HepG2 (cell line): ENCODE measurements around the gene SPRN. TPM values are rescaled to one million over a fixed set of nuclear protein-coding genes. Genes with fewer than 3 reads are reported as not detected.

Experiments used
- ATAC-seq: fragments of 200-7000 bp; cut with Tn5 transposase; 3 replicates; pipeline ENCODE4 v1.9.1; 2020; ENCODE audit warnings: mild to moderate bottlenecking, moderate library complexity
- BruUV-seq: library from RNA; stranded (reverse); fragments of 400-500 nt; replicated peaks from 2 replicates; lab custom pipeline; 2021; lab: Mats Ljungman, UMichigan
- CTCF ChIA-PET: fragments of 300-600 bp; formaldehyde crosslinking; extraction: SDS; loops from one replicate; lab custom pipeline; 2021; ENCODE audit warnings: low total read pairs, inconsistent platforms, low intra/inter-chr PET ratio; lab: Yijun Ruan, JAX
- POLR2A ChIA-PET: fragments of 350-600 bp; sonication (Branson Sonifier 250); formaldehyde crosslinking; loops from one replicate; lab custom pipeline; 2020; ENCODE audit warnings: antibody characterized with exemption, inconsistent platforms; lab: Yijun Ruan, JAX
- DNase-seq: peaks from one replicate; pipeline ENCODE4 v3.0.0-alpha.2; 2015; ENCODE audit warnings: low spot score
- FAIRE-seq: peaks from 3 replicates; lab custom pipeline; 2011; peaks lifted over from hg19 to GRCh38; lab: Jason Lieb, UNC
- H2AFZ ChIP-seq: one replicate; pipeline ENCODE4 v1.6.1; 2011; ENCODE audit warnings: low read length, inconsistent platforms
- H3K27ac ChIP-seq: fragments of 300-600 bp; 3 replicates; pipeline ENCODE4 v1.8.0; 2011; ENCODE audit warnings: mixed run types, mild to moderate bottlenecking, mixed read lengths, low read length, inconsistent platforms; ENCODE audit not compliant: insufficient read depth; ENCODE audit errors: extremely low read length
- H3K27me3 ChIP-seq, 2 experiments: fragments of 200-600 bp in 1 of 2; 2 replicates in 1 of 2; 3 replicates in 1 of 2; pipeline versions ENCODE4 v1.6.0 to v1.8.0; 2011; ENCODE audit warnings: low read length in 2 of 2, mild to moderate bottlenecking in 2 of 2, moderate library complexity in 2 of 2, inconsistent platforms in 1 of 2; ENCODE audit not compliant: insufficient read depth in 2 of 2, control insufficient read depth in 1 of 2
- H3K36me3 ChIP-seq, 2 experiments: fragments of 200-600 bp in 1 of 2; replicated peaks in 1 of 2; 2 replicates in 1 of 2; 3 replicates in 1 of 2; pipeline versions ENCODE4 v1.5.1 to v1.8.0; 2011; ENCODE audit warnings: low read length in 2 of 2, inconsistent platforms in 1 of 2; ENCODE audit not compliant: insufficient read depth in 2 of 2, control insufficient read depth in 1 of 2
- H3K4me1 ChIP-seq: 2 replicates; pipeline ENCODE4 v1.5.1; 2012; ENCODE audit warnings: low read length, inconsistent platforms; ENCODE audit not compliant: insufficient read depth
- H3K4me2 ChIP-seq: 2 replicates; pipeline ENCODE4 v1.6.0; 2011; ENCODE audit warnings: low read depth, low read length, inconsistent platforms
- H3K4me3 ChIP-seq, 3 experiments: fragments of 200-600 bp in 1 of 3; sonication (generic), shearing (Covaris generic) in 1 of 3; replicated peaks in 1 of 3; 2 replicates each; pipeline ENCODE4 v1.5.1; 2011 to 2016; ENCODE audit warnings: low read length in 3 of 3, inconsistent platforms in 2 of 3, low read depth in 2 of 3, mild to moderate bottlenecking in 2 of 3, control low read depth in 1 of 3, mixed read lengths in 1 of 3; ENCODE audit not compliant: insufficient read depth in 1 of 3
- H3K79me2 ChIP-seq: one replicate; pipeline ENCODE4 v1.6.1; 2011; ENCODE audit warnings: low read length, inconsistent platforms; ENCODE audit not compliant: insufficient read depth
- H3K9ac ChIP-seq: 2 replicates; pipeline ENCODE4 v1.6.0; 2011; ENCODE audit warnings: mild to moderate bottlenecking, low read depth, low read length, inconsistent platforms; ENCODE audit not compliant: insufficient read depth
- H3K9me3 ChIP-seq: 2 replicates; pipeline ENCODE4 v1.5.1; 2012; ENCODE audit warnings: mild to moderate bottlenecking, low read length
- H4K20me1 ChIP-seq: 2 replicates; pipeline ENCODE4 v1.6.0; 2011; ENCODE audit warnings: inconsistent platforms, mild to moderate bottlenecking, low read length, moderate library complexity; ENCODE audit not compliant: insufficient read depth
- PHF21A ChIP-seq: sonication (generic); formaldehyde crosslinking; IDR thresholded peaks from 2 replicates; pipeline ENCODE4 v1.5.0; 2020; ENCODE audit warnings: mild to moderate bottlenecking, missing genetic modification reagents
- POLR2G ChIP-seq: fragments of 200-400 bp; formaldehyde crosslinking; IDR thresholded peaks from 2 replicates; pipeline ENCODE4 v1.6.1; 2018; ENCODE audit warnings: mild to moderate bottlenecking, low read depth, low read length, moderate library complexity
- SMAD9 ChIP-seq: sonication (generic); formaldehyde crosslinking; IDR thresholded peaks from 2 replicates; pipeline ENCODE4 v1.5.1; 2020; ENCODE audit warnings: mild to moderate bottlenecking, missing genetic modification reagents
- ZNF510 ChIP-seq: sonication (generic); formaldehyde crosslinking; IDR thresholded peaks from 2 replicates; pipeline ENCODE4 v1.4.0; 2020; ENCODE audit warnings: low read depth, mild to moderate bottlenecking, missing genetic modification reagents
- ZNF850 ChIP-seq: sonication (generic); formaldehyde crosslinking; conservative IDR thresholded peaks from 2 replicates; pipeline ENCODE4 v1.9.0; 2021; ENCODE audit warnings: mild to moderate bottlenecking, missing genetic modification reagents
- WGBS: methylation state at CpG from one replicate; pipeline ENCODE4 v1.1.6; 2017; ENCODE audit warnings: low lambda C conversion rate; 5-methylcytosine and 5-hydroxymethylcytosine counted together
- in situ Hi-C: cut with HindIII; loops from 2 replicates; pipeline ENCODE4 v1.10.0; 2017; ENCODE audit warnings: low pct_unique_long_range_greater_than_20kb; ENCODE audit not compliant: extremely low pct_ligation_motif_present
- intact Hi-C: fragments of 100-400 bp; cut with micrococcal nuclease; formaldehyde crosslinking; loops from one replicate; pipeline ENCODE4 v1.10.0; 2022; ENCODE audit not compliant: unreplicated experiment
- polyA plus RNA-seq, 8 experiments: library from polyadenylated mRNA; depleted of rRNA in 3 of 8; stranded (reverse) in 7 of 8; unstranded in 1 of 8; fragments of >200 nt; fragmentation: Illumina TruSeq in 4 of 8; extraction: Trizol in 4 of 8; gene quantifications; 2 replicates each; pipeline versions ENCODE4 v1.2.1 to v1.2.3, GENCODE V29; 2011 to 2016; ENCODE audit warnings: low read depth in 4 of 8, missing spikeins in 1 of 8, mixed read lengths in 1 of 8; ENCODE audit not compliant: insufficient read depth in 1 of 8
- total RNA-seq, 5 experiments: library from RNA; depleted of rRNA; stranded (reverse); fragments of >200 nt; fragmentation: Illumina TruSeq; extraction: Trizol; gene quantifications; 2 replicates each; pipeline ENCODE4 v1.2.3, GENCODE V29; 2016; ENCODE audit warnings: low read depth in 1 of 5
- TF ChIP-seq, protein P1 (sequence below): sonication (generic); formaldehyde crosslinking; IDR thresholded peaks from one replicate; pipeline ENCODE4 v1.5.1; 2020; ENCODE audit warnings: mild to moderate bottlenecking, missing genetic modification reagents; ENCODE audit errors: not compliant biosample characterization

The SPRN gene
- total and polyA plus RNA-seq, 2 of the 13 experiments (the other 11 are each of a cell fraction or from before 2014, with no cell fraction given): not detected

DNA sequence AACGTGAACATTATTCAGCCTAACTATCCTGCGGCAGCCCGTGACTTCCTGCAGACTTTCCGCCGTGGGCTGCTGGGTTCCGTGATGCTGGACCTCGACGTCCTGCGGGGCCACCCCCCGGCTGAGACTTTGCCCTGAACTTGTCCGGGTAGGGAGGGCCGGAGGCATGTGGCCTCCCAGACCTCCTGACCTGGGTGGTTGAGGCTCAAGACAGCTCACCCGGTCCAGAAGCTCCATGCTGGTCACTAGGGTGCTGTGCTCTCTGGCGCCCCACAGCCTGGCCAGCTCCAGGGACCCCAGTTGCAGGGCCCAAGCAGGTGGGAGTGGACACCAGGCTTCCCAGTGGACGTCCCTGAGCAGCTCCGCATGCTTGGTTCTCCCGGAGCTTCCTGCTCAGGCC, 4.4 kb downstream of the SPRN start:
- no peak overlapping the region for H3K4me3 ChIP-seq
- intact Hi-C loops: no loop called here
- H2AFZ ChIP-seq: no peak overlapping the region
- H3K79me2 ChIP-seq: no peaks in the 10 kb centered on the region
- no peak overlapping the region for H3K27ac ChIP-seq
- H3K9ac ChIP-seq: no peak overlapping the region
- ATAC-seq: no peak
- H3K4me1 ChIP-seq: no peaks in the 10 kb centered on the region
- in situ Hi-C loops: loop anchor here (5.0 kb wide), 1 partner anchor 152 kb away; no protein-coding TSS in a partner anchor
- peaks cover 6 to 19% of the 10 kb centered on the region in 2 experiments; a peak in 3 of 5 replicates for H3K36me3 ChIP-seq
- H3K9me3 ChIP-seq: no peaks in the 10 kb centered on the region
- DNase-seq: no peak
- ChIA-PET CTCF (no interaction called here), POLR2A (interaction anchor here (0.9 kb wide), 1 partner anchor 63 kb away, joined by 3 read pairs; the partner anchor contains the start of gene FUOM)
- 96% methylated on average over 13 of the region's 17 CpGs for WGBS
- H4K20me1 ChIP-seq: no peaks in the 10 kb centered on the region
- no TSS peak for BruUV-seq
- TF ChIP-seq PHF21A (no peak), ZNF850 (CRISPR knock-in tag) (no peak), POLR2G (no peak), SMAD9 (CRISPR knock-in tag) (no peak), ZNF510 (CRISPR knock-in tag) (no peak)
- TF ChIP-seq, protein P1, sequence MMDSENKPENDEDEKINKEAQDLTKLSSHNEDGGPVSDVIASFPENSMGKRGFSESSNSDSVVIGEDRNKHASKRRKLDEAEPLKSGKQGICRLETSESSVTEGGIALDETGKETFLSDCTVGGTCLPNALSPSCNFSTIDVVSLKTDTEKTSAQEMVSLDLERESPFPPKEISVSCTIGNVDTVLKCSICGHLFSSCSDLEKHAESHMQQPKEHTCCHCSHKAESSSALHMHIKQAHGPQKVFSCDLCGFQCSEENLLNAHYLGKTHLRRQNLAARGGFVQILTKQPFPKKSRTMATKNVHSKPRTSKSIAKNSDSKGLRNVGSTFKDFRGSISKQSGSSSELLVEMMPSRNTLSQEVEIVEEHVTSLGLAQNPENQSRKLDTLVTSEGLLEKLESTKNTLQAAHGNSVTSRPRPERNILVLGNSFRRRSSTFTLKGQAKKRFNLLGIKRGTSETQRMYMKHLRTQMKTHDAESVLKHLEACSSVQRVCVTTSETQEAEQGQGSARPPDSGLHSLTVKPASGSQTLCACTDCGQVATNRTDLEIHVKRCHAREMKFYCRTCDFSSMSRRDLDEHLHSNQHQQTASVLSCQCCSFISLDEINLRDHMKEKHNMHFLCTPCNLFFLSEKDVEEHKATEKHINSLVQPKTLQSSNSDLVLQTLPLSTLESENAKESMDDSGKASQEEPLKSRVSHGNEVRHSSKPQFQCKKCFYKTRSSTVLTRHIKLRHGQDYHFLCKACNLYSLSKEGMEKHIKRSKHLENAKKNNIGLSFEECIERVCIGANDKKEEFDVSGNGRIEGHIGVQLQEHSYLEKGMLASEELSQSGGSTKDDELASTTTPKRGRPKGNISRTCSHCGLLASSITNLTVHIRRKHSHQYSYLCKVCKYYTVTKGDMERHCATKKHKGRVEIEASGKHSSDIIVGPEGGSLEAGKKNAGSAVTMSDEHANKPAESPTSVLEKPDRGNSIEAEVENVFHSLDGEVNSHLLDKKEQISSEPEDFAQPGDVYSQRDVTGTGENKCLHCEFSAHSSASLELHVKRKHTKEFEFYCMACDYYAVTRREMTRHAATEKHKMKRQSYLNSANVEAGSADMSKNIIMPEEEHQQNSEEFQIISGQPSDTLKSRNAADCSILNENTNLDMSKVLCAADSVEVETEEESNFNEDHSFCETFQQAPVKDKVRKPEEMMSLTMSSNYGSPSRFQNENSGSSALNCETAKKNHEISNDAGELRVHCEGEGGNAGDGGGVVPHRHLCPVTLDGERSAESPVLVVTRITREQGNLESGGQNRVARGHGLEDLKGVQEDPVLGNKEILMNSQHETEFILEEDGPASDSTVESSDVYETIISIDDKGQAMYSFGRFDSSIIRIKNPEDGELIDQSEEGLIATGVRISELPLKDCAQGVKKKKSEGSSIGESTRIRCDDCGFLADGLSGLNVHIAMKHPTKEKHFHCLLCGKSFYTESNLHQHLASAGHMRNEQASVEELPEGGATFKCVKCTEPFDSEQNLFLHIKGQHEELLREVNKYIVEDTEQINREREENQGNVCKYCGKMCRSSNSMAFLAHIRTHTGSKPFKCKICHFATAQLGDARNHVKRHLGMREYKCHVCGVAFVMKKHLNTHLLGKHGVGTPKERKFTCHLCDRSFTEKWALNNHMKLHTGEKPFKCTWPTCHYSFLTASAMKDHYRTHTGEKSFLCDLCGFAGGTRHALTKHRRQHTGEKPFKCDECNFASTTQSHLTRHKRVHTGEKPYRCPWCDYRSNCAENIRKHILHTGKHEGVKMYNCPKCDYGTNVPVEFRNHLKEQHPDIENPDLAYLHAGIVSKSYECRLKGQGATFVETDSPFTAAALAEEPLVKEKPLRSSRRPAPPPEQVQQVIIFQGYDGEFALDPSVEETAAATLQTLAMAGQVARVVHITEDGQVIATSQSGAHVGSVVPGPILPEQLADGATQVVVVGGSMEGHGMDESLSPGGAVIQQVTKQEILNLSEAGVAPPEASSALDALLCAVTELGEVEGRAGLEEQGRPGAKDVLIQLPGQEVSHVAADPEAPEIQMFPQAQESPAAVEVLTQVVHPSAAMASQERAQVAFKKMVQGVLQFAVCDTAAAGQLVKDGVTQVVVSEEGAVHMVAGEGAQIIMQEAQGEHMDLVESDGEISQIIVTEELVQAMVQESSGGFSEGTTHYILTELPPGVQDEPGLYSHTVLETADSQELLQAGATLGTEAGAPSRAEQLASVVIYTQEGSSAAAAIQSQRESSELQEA (CRISPR knock-in tag): no peak
- H3K4me2 ChIP-seq: no peak overlapping the region
- no peak for FAIRE-seq
- H3K27me3 ChIP-seq: no peaks in the 10 kb centered on the region
